Ishikawa (cell line): Measurements from ENCODE around the gene OBSCN.

ENCODE experiments used
- CEBPB ChIP-seq: IDR thresholded peaks from 2 replicates; pipeline ENCODE4 v1.6.1; 2012
- CREB1 ChIP-seq: IDR thresholded peaks from 2 replicates; pipeline ENCODE4 v1.6.1; 2012; ENCODE audit warnings: low read depth
- RAD21 ChIP-seq: IDR thresholded peaks from 2 replicates; pipeline ENCODE4 v1.6.1; 2012; ENCODE audit warnings: low read depth
- YY1 ChIP-seq: IDR thresholded peaks from 2 replicates; pipeline ENCODE4 v1.6.1; 2012; ENCODE audit warnings: low read depth
- TF ChIP-seq, protein P1 (sequence below): IDR thresholded peaks from 2 replicates; pipeline ENCODE4 v1.6.1; 2012

- TF ChIP-seq, protein P1, sequence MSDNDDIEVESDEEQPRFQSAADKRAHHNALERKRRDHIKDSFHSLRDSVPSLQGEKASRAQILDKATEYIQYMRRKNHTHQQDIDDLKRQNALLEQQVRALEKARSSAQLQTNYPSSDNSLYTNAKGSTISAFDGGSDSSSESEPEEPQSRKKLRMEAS, result no peak
- TF ChIP-seq YY1, result no peak
- no peak for TF ChIP-seq CREB1
- TF ChIP-seq RAD21, result no peak
- TF ChIP-seq CEBPB, result no peak
Measured at GRCh38 chr1:228314315-228314657, 106.4 kb downstream of the OBSCN start.
